ENCODE results near the gene PCNX1. TPM values are rescaled to one million over a fixed set of nuclear protein-coding genes. Genes with fewer than 3 reads are reported as not detected.

PCNX1 gene
- total RNA-seq, 4 donors from 2014 or later = 47.1 to 73.6 (median 66.2) TPM

- no peak for TF ChIP-seq POLR2A (IDR thresholded peaks at IDR 0.05)
- TF ChIP-seq, protein P1, sequence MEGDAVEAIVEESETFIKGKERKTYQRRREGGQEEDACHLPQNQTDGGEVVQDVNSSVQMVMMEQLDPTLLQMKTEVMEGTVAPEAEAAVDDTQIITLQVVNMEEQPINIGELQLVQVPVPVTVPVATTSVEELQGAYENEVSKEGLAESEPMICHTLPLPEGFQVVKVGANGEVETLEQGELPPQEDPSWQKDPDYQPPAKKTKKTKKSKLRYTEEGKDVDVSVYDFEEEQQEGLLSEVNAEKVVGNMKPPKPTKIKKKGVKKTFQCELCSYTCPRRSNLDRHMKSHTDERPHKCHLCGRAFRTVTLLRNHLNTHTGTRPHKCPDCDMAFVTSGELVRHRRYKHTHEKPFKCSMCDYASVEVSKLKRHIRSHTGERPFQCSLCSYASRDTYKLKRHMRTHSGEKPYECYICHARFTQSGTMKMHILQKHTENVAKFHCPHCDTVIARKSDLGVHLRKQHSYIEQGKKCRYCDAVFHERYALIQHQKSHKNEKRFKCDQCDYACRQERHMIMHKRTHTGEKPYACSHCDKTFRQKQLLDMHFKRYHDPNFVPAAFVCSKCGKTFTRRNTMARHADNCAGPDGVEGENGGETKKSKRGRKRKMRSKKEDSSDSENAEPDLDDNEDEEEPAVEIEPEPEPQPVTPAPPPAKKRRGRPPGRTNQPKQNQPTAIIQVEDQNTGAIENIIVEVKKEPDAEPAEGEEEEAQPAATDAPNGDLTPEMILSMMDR (IDR thresholded peaks at IDR 0.05) = no peak
- no peak for TF ChIP-seq POLR2AphosphoS5 (IDR thresholded peaks at IDR 0.05)
- no peak for TF ChIP-seq EP300 (IDR thresholded peaks at IDR 0.05)
- no peaks in the 10 kb centered on the region for H3K4me1 ChIP-seq
- no peak overlapping the region for H3K27ac ChIP-seq
- WGBS, 2 donors (ENCODE audit: low coverage in 1 of 2) = 57 to 74% methylated on average over 11 of the region's 11 CpGs
- no peaks in the 10 kb centered on the region for H3K9me3 ChIP-seq
- no peak for ATAC-seq
- H3K4me3 ChIP-seq = no peak overlapping the region
- no peaks in the 10 kb centered on the region for H3K36me3 ChIP-seq
- H3K27me3 ChIP-seq = no peaks in the 10 kb centered on the region
Measured at GRCh38 chr14:71130491-71131179, 223.4 kb downstream of the PCNX1 start.

DNA sequence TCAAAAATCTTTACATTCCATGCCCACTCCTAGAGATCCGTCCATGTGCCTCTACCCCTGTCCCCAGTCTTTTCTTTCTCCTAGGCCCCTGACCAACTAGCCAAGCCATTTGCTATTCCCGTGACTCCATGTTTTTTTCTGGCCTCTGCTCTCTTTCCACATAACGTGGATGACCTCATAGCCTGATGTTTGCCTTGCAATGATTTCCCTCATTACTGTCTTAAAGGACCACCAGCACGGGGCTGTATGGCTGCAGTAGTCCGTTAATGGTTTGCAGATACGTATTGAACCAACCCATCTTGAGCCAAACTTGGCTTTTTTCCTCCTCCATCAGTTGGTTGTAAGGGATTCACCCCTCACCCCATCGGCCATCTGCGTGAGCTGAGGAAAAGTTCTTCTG, 226.0 kb downstream of the PCNX1 start:
- TF ChIP-seq EP300 (IDR thresholded peaks at IDR 0.05) = no peak
- TF ChIP-seq, protein P1 (IDR thresholded peaks at IDR 0.05) = no peak
- TF ChIP-seq POLR2A (IDR thresholded peaks at IDR 0.05) = no peak
- TF ChIP-seq POLR2AphosphoS5 (IDR thresholded peaks at IDR 0.05) = no peak
- no peak for ATAC-seq
- Histone ChIP-seq H3K27ac (no peak overlapping the region), H3K27me3 (no peaks in the 10 kb centered on the region), H3K4me1 (no peaks in the 10 kb centered on the region), H3K9me3 (no peaks in the 10 kb centered on the region), H3K36me3 (no peaks in the 10 kb centered on the region), H3K4me3 (no peak overlapping the region)
- 91 to 100% methylated on average over 4 to 6 of the region's 8 CpGs for WGBS, 2 donors (ENCODE audit: low coverage in 1 of 2)

DNA sequence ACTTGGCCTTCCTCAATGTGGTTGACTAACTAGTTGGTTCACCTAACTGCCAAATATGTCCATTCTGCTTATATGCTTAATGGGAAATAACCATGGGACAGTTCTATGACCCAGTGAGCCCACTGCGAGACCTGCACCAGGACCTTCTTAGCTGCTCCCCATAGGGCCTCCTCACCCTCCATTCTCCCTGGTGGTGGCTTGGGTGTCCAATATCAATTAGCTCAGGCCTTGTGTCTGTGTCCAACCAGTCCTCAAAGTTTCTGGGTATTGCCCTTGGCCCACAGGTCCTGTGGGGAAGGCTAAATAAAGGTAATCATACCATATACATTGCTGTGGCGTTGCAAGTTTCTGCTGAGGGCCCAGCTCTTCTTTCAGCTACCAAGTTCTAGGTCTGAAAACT, 228.2 kb downstream of the PCNX1 start:
- Histone ChIP-seq H3K36me3 (no peaks in the 10 kb centered on the region), H3K4me3 (no peak overlapping the region), H3K4me1 (peaks cover 0 to 6% (median 0%) of the 10 kb centered on the region in 3 donors), H3K9me3 (no peaks in the 10 kb centered on the region), H3K27ac (no peak overlapping the region), H3K27me3 (no peaks in the 10 kb centered on the region)
- no peak for TF ChIP-seq EP300 (IDR thresholded peaks at IDR 0.05)
- no peak for TF ChIP-seq POLR2AphosphoS5 (IDR thresholded peaks at IDR 0.05)
- TF ChIP-seq, protein P1 (IDR thresholded peaks at IDR 0.05) = no peak
- TF ChIP-seq POLR2A (IDR thresholded peaks at IDR 0.05) = no peak
- 93% methylated on average over 2 of the region's 2 CpGs; no CpG with 5 or more reads in 1 of the 2 donors for WGBS, 2 donors (ENCODE audit: low coverage in 1 of 2)
- no peak for ATAC-seq

DNA sequence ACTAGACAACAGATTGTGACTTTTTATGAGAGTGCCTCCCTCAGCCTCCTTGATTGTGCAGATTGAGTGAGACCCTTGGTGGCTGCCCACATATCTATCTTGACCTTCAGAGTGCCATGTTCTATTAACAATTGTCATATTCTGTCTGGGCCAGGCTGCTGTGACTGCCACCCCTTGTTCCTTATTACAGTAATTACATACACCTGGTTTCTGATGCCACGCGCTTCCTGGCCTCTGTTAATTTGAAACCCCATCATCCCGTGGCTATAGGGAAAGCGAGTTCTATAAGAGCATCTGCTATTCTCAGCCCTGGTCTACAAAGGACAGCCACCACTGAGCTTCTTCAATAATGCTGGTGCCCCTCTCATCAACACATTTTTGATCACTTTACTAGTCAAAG, 228.7 kb downstream of the PCNX1 start:
- Histone ChIP-seq H3K27ac (no peak overlapping the region), H3K4me1 (peaks cover 0 to 6% (median 0%) of the 10 kb centered on the region in 3 donors), H3K36me3 (no peaks in the 10 kb centered on the region), H3K4me3 (no peak overlapping the region), H3K27me3 (no peaks in the 10 kb centered on the region), H3K9me3 (no peaks in the 10 kb centered on the region)
- TF ChIP-seq POLR2AphosphoS5 (IDR thresholded peaks at IDR 0.05) (no peak), POLR2A (IDR thresholded peaks at IDR 0.05) (no peak), EP300 (IDR thresholded peaks at IDR 0.05) (no peak)
- TF ChIP-seq, protein P1 (IDR thresholded peaks at IDR 0.05) = no peak
- no peak for ATAC-seq
- 95 to 98% methylated on average over 4 of the region's 4 CpGs for WGBS, 2 donors (ENCODE audit: low coverage in 1 of 2)

DNA sequence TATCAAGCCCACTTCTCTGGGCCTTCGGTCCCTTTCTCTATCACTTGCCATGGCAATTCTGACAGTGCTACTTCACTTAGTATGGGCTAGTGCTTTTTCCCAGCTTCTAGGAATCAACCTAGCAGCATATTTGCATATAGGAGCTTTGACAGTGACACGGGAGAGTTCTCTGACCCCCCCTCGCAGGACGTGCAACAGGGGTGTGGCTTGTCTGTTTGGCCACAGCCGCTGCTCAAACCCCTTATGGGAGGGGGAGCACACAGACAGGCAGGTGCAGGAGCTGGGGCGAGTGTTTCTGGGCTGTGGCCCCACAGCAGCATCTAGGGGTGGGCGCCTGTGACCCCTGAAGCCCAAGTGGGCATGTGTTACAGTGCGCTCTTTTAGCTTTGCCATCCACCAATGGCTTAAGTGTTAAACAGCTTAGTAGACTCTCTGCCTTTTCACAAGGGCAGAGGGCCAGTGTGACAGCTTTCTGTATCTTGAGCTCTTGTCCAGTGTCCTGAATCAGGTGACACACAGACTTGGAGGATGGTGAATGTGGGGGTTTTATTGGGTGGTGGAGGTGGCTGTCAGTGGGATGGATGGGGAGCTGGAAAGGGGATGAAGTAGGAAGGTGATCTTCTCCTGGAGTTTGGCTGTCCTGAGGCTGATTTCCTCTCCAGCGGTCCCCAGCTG, 229.3 kb downstream of the PCNX1 start:
- peaks cover 0 to 6% (median 0%) of the 10 kb centered on the region in 3 donors for H3K4me1 ChIP-seq
- TF ChIP-seq POLR2A (IDR thresholded peaks at IDR 0.05) (no peak), POLR2AphosphoS5 (IDR thresholded peaks at IDR 0.05) (no peak), EP300 (IDR thresholded peaks at IDR 0.05) (no peak)
- TF ChIP-seq, protein P1 (IDR thresholded peaks at IDR 0.05) = no peak
- no peak overlapping the region for H3K4me3 ChIP-seq
- H3K27ac ChIP-seq = no peak overlapping the region
- no peaks in the 10 kb centered on the region for H3K36me3 ChIP-seq
- no peaks in the 10 kb centered on the region for H3K27me3 ChIP-seq
- WGBS, 2 donors (ENCODE audit: low coverage in 1 of 2) = 96 to 100% methylated on average over 2 to 4 of the region's 9 CpGs
- no peak for ATAC-seq
- H3K9me3 ChIP-seq = no peaks in the 10 kb centered on the region
